ENCODE results near the gene SYNE1. TPM values are rescaled to one million over a fixed set of nuclear protein-coding genes. Genes with fewer than 3 reads are reported as not detected.

Gene SYNE1
- total and polyA plus RNA-seq, 4 donors: 10.2 to 105 (median 24.5) TPM

- Histone ChIP-seq H3K9ac (ENCODE audit: low read depth in 1 of 2, low read length in 2 of 2) (no peak overlapping the region), H3K4me1 (ENCODE audit: control insufficient read depth in 4 of 4, insufficient read depth in 4 of 4, low read length in 3 of 4) (no peaks in the 10 kb centered on the region), H3K27me3 (ENCODE audit: control insufficient read depth in 4 of 4, insufficient read depth in 4 of 4, low read length in 3 of 4) (no peaks in the 10 kb centered on the region), H3K9me3 (ENCODE audit: control insufficient read depth in 4 of 4, low read length in 3 of 4) (no peaks in the 10 kb centered on the region), H3K36me3 (ENCODE audit: control insufficient read depth in 4 of 4, insufficient read depth in 3 of 4, low read depth in 1 of 4, low read length in 3 of 4) (peaks cover 5 to 79% (median 59%) of the 10 kb centered on the region in 4 donors), H3K27ac (ENCODE audit: low read depth in 1 of 2, low read length in 2 of 2) (no peak overlapping the region), H3K4me3 (ENCODE audit: low read depth in 1 of 3, low read length in 3 of 3) (no peak overlapping the region)
- no peak for DNase-seq (ENCODE audit: low spot score)
- 90% methylated on average over 18 of the region's 18 CpGs for WGBS
- TF ChIP-seq EGR1 (IDR thresholded peaks at IDR 0.05; ENCODE audit: low read depth in 2 of 2): no peak
- TF ChIP-seq FOXA2 (IDR thresholded peaks at IDR 0.05): no peak
- no peak for TF ChIP-seq HNF4A (conservative IDR thresholded peaks at IDR 0.05)
- TF ChIP-seq, protein P1, sequence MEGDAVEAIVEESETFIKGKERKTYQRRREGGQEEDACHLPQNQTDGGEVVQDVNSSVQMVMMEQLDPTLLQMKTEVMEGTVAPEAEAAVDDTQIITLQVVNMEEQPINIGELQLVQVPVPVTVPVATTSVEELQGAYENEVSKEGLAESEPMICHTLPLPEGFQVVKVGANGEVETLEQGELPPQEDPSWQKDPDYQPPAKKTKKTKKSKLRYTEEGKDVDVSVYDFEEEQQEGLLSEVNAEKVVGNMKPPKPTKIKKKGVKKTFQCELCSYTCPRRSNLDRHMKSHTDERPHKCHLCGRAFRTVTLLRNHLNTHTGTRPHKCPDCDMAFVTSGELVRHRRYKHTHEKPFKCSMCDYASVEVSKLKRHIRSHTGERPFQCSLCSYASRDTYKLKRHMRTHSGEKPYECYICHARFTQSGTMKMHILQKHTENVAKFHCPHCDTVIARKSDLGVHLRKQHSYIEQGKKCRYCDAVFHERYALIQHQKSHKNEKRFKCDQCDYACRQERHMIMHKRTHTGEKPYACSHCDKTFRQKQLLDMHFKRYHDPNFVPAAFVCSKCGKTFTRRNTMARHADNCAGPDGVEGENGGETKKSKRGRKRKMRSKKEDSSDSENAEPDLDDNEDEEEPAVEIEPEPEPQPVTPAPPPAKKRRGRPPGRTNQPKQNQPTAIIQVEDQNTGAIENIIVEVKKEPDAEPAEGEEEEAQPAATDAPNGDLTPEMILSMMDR (IDR thresholded peaks at IDR 0.05; ENCODE audit: low read depth, low read length, missing input control): peak; percentile 28
- TF ChIP-seq RAD21 (IDR thresholded peaks at IDR 0.05): peak; percentile 35 to 57
These were observed 430.9 kb downstream of the SYNE1 start for GRCh38 chr6:152206072-152206818.

DNA sequence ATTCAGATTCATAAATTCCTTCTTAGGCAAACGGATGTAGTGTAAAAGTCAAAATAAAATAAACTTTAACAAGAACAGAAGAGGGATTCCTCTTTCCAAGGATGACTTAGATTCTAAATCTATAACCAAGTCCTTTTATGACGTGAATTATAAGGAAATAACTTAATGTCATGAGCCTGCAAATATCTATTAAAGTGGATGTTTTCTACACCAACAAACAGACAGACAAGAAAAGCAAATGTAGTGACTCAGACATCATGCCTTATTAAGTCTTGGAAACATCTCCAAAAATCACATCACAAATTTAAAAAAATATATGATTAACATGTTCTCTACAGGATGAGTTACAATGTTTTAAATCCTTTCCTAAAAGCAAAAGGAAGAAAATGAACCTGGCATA is 432.6 kb downstream of the SYNE1 start:
- Histone ChIP-seq H3K4me3 (ENCODE audit: low read depth in 1 of 3, low read length in 3 of 3) (no peak overlapping the region), H3K9me3 (ENCODE audit: control insufficient read depth in 4 of 4, low read length in 3 of 4) (no peaks in the 10 kb centered on the region), H3K27ac (ENCODE audit: low read depth in 1 of 2, low read length in 2 of 2) (no peak overlapping the region), H3K36me3 (ENCODE audit: control insufficient read depth in 4 of 4, insufficient read depth in 3 of 4, low read depth in 1 of 4, low read length in 3 of 4) (peaks cover 5 to 78% (median 60%) of the 10 kb centered on the region in 4 donors), H3K27me3 (ENCODE audit: control insufficient read depth in 4 of 4, insufficient read depth in 4 of 4, low read length in 3 of 4) (no peaks in the 10 kb centered on the region), H3K4me1 (ENCODE audit: control insufficient read depth in 4 of 4, insufficient read depth in 4 of 4, low read length in 3 of 4) (no peaks in the 10 kb centered on the region), H3K9ac (ENCODE audit: low read depth in 1 of 2, low read length in 2 of 2) (no peak overlapping the region)
- WGBS: 92% methylated on average over 2 of the region's 2 CpGs
- TF ChIP-seq YY1 (IDR thresholded peaks at IDR 0.05) (no peak), NR2F2 (IDR thresholded peaks at IDR 0.05) (no peak), ATF3 (IDR thresholded peaks at IDR 0.05) (no peak), HNF4G (IDR thresholded peaks at IDR 0.05) (no peak), SP1 (IDR thresholded peaks at IDR 0.05) (no peak), GABPA (IDR thresholded peaks at IDR 0.05 in 1 of 2, conservative IDR thresholded peaks at IDR 0.05 in 1 of 2) (no peak), JUND (IDR thresholded peaks at IDR 0.05) (no peak), EGR1 (IDR thresholded peaks at IDR 0.05; ENCODE audit: low read depth in 2 of 2) (no peak), FOXA2 (IDR thresholded peaks at IDR 0.05) (no peak), RAD21 (IDR thresholded peaks at IDR 0.05) (no peak), TAF1 (conservative IDR thresholded peaks at IDR 0.05) (no peak)
- TF ChIP-seq, protein P1 (IDR thresholded peaks at IDR 0.05; ENCODE audit: low read depth, low read length, missing input control): no peak
- TF ChIP-seq, protein P2, sequence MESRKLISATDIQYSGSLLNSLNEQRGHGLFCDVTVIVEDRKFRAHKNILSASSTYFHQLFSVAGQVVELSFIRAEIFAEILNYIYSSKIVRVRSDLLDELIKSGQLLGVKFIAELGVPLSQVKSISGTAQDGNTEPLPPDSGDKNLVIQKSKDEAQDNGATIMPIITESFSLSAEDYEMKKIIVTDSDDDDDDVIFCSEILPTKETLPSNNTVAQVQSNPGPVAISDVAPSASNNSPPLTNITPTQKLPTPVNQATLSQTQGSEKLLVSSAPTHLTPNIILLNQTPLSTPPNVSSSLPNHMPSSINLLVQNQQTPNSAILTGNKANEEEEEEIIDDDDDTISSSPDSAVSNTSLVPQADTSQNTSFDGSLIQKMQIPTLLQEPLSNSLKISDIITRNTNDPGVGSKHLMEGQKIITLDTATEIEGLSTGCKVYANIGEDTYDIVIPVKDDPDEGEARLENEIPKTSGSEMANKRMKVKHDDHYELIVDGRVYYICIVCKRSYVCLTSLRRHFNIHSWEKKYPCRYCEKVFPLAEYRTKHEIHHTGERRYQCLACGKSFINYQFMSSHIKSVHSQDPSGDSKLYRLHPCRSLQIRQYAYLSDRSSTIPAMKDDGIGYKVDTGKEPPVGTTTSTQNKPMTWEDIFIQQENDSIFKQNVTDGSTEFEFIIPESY (IDR thresholded peaks at IDR 0.05): no peak
- no peak for DNase-seq (ENCODE audit: low spot score)
